NCI-H2081 treated with DMSO at 0.1 percent for 48 hours (cell line): ENCODE data around the gene IL31.
"Not testable (repeated sequence)": the region's sequence is repeated elsewhere in the genome, so short reads cannot be mapped to it uniquely, and the experiment has no call there.

Experiments
- DNase-seq: peaks from one replicate; lab custom pipeline; 2025; lab: John Stamatoyannopoulos, UW

IL31 gene

GRCh38 chr12:122174155-122174845 is at the start of gene IL31:
IL31 (minus strand) TSS chr12:122174221; CDS start chr12:122174172, 49 bp downstream.
- DNase-seq: no peak

DNA sequence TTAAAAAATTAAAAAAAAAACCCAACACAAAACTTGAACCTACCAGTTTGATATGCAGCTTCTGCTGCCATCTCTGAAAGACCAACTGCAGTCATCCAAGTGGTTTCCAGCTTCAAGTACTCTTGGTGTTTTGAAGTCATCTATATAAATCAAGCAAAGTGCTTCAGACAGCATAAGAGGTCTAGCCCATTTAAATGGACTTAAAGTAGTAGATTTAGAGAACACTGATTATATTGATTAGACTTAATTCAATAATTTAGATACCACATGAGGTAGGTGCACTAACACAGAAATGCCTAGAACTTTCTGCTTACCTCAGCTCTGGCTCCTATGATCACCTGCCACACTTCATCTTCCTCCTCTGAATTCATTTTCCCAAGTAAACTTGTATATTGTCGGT is 42.4 kb upstream of the IL31 start:
- no peak for DNase-seq

DNA sequence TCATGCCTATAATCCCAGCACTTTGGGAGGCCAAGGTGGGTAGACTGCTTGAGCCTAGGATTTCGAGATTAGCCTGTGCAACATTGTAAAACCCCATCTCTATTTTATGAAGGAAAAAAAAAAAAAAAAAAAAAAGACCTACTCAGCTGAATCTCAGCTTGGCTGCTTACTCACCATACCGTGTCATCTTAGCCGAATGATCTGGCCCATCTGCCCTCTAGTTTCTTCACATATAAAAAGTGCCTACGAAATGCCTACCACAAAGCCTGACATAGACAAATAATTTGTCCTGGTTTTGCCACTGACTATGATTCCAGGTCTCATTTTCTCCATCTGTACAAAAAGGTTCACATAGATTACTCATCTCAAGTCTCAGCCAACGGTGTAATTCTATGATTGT is 41.8 kb upstream of the IL31 start:
- no peak for DNase-seq

DNA sequence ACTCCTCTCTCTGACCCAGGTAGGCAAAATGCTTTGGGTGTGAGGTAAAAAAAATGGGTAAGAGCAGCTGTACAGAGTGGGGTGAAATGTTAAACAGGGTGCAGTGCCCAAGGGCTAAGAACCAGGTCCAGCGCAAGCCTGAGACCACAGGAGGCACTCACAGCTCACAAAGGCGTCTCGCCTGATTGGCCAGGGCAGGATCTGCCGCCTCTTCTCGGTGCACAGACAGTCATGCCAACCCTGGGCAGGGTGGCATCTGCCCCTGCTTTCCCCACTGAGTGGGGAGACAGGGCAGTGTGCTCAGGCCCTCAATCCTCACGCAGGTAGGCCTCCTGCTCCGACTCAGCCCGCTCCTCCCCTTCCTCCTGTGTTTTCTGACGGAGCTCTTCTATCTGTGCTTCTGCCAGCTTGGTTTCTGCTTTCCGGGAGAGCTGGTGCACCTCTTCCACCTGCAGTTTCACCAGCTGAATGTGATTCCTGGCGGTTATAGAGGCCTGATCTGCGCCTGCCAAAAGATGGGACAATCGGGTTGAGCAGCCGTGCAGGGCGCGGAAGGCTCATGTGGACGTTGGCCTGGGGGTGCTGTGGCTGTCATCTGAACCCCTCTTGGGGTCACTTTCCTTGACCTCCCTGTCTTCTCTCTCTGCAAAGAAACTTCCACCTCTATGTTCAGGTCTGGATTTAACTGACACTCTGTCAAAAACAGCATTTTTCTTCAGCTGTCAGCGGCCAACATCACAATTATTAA is 34.2 kb upstream of the IL31 start:
- DNase-seq: no peak

DNA sequence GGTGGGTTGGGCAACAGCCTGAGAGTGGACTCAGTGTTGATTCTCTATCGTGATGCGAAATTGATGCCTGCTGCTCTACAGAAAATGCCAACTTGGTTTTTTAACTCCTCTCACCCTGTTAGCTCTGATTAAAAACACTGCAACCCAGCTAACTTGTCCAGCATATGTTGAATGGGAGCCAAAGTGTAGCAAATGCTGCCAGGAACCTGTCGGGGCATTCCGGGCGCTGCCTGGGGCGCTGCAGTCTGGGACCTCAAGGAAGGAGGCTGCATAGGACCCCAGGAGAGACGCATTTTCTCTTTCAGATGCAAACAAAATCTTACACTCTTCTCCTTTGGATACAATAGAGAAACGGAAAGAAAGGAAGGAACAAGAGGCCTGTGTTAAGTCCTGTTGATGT is 33.4 kb upstream of the IL31 start:
- no peak for DNase-seq

DNA sequence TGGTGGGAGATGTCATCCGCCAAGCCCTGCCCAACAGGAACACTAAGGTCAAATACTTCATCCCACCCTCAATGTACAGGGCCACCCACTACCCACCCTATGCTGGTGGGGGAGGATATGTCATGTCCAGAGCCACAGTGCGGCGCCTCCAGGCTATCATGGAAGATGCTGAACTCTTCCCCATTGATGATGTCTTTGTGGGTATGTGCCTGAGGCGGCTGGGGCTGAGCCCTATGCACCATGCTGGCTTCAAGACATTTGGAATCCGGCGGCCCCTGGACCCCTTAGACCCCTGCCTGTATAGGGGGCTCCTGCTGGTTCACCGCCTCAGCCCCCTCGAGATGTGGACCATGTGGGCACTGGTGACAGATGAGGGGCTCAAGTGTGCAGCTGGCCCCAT is 33.0 kb upstream of the IL31 start:
- no peak for DNase-seq

DNA sequence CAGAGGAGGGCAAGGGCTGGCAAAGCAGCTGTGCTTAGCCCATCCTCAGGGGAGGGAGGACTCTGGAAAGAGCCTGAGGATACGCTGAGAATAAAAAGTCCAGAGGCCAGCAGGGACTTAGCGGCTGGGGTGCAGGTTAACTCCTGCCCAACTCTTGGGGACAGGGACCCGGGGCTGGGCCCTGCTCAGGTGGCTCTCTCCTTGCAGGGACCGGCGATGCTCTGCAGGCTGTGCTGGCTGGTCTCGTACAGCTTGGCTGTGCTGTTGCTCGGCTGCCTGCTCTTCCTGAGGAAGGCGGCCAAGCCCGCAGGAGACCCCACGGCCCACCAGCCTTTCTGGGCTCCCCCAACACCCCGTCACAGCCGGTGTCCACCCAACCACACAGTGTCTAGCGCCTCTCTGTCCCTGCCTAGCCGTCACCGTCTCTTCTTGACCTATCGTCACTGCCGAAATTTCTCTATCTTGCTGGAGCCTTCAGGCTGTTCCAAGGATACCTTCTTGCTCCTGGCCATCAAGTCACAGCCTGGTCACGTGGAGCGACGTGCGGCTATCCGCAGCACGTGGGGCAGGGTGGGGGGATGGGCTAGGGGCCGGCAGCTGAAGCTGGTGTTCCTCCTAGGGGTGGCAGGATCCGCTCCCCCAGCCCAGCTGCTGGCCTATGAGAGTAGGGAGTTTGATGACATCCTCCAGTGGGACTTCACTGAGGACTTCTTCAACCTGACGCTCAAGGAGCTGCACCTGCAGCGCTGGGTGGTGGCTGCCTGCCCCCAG is 32.3 kb upstream of the IL31 start:
- DNase-seq: no peak

DNA sequence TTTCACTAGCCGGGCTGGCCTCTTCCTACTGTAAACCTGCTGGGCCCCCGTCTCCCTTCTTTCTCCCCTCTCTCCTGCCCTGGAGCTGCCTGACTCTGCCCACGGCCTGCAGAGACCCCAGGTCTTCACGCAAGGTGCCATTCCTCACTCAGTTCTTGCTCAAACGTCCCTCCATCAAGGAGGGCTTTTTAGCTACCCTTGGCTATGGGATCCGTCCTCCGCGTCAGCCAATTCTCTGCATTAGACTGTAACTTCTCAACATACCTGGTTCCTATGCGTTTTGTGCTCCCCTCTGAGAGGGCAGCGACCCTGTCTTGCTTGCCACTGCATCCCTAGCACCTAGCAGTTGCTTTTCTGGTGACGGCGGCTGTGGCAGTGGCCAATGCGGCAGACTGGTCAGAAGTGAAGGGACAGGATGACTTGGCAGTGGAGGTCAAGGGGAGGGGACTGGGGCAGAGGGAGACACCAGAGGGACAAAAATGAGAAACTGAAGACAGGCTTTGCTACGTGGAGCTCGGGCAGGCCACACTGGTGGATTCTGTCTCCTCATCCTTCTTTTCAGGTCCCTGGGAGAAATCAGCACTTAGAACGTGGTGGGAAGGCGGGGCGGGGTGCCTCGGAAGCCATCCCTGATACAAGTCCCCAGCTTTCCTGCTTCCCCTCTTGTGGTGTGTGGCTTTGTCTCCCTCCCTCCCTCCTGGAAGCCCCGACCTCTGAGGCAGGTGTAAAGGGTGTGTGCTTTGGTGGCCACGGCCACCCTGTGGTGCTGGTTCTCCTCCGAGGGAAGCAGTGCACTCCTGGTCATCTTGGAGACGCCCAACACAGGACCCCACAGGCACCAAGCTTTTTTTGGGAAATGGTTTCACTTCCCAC is 31.3 kb upstream of the IL31 start:
- DNase-seq: no peak

GRCh38 chr12:122204167-122205052 is 30.4 kb upstream of the IL31 start:
- DNase-seq: no peak

DNA sequence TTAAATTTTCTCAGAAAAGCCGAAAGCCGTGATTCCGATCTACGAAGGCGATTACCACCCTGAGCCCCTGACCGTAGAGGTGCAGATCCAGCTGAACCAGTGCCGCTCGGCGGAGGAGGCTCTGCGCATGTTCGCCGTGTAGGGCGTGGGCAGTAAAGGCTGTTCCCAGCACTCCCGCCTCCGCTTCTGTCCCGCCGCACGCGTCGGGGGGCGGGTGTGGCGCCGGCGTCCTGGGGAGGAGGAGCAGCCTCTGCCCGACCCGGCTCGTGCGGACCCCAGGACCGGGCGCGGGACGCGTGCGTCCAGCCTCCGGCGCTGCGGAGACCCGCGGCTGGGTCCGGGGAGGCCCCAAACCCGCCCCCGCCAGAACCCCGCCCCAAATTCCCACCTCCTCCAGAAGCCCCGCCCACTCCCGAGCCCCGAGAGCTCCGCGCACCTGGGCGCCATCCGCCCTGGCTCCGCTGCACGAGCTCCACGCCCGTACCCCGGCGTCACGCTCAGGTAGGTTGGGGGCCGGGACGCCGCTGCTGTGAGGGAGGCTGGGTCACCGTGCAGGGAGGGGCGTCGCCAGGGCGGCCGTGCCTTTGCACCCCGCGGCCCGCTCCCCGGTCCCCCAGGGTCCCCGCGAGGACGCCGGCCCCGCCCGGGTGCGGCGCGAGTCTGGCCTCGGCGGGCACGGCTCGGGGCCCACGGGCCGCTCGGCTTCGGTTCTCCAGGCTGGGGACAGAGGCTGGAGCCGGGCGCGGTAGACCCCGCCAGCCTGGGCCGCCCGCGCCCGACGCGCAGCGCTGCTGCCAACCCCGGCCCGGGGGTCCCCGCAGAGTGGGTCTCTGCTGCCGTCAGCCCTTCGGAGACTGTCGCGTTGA is 29.5 kb upstream of the IL31 start, which contains the start of gene B3GNT4:
TSS of gene B3GNT4 (plus strand) at position 409 of the 866 bp plus-strand sequence. CDS start 910 bp downstream, outside the sequence.
- DNase-seq: no peak

DNA sequence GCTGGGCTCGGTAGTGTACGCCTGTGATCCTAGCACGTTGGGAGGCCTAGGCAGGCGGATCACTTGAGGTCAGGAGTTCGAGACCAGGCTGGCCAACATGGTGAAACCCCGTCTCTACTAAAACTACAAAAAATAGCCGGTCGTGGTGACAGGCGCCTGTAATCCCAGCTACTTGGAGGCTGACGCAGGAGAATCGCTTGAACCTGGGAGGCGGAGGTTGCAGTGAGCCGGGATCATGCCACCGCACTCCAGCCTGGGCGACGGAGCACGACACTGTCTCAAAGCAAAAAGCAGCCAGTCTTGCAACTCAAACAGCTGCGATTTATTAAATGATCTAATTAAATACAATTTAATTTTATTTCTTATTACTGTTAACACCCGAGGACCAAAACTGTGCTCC is 28.8 kb upstream of the IL31 start:
- DNase-seq: not testable (repeated sequence)

- DNase-seq: no peak
Observed at GRCh38 chr12:122202017-122202416, 28.0 kb upstream of the IL31 start.

- DNase-seq: no peak
Observed at GRCh38 chr12:122201381-122201780, 27.4 kb upstream of the IL31 start.

DNA sequence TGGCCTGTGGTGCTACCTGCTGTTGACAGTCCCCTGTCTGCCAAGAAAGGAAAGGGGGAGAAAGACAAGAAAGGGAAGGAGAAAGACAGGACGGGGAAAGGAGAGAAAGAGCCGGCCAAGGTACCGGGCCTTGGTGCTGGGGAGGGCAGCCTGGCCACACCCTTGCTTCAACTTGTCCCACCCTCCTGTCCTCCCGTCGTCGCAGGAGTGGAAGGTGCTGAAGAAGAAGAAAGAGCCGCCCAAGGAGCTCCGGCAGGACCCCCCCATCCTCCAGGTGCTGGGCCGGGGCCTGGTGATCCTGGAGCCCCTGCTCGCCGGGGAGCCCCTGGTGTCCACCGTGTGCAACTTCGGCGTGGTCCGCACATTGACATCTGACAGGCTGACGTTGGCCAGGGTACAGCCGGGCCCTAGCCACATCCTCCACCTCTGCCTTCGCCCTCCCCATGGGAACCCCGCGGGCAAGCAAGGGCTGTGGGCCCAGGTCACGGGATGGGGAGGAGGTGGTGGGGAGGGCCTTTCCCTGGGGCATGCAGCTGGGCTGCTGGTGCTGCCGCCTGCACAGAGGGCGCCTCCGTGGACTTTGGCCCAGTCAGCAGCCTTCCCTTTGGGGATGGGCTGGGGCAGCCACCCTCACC is 26.6 kb upstream of the IL31 start:
- no peak for DNase-seq

GRCh38 chr12:122199484-122200355 is 25.7 kb upstream of the IL31 start:
- DNase-seq: no peak

GRCh38 chr12:122197612-122197966 is 23.6 kb upstream of the IL31 start:
- no peak for DNase-seq

DNA sequence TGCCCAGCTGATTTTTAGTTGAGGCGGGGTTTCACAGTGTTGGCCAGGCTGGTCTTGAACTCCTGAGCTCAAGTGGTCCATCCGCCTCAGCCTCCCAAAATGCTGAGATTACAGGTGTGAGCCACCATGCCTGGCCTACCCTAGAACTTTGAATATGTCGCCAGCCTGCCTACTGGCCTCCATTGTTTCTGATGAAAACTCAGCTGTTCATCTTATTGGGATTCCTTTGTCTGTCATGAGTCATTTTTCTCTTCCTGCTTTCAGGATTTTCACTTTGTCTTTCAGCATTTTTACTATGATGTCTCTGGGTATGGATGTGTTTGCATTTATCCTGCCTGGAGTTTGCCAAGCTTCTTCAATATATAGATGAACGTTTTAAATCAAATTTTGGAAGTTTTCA is 21.4 kb upstream of the IL31 start:
- DNase-seq: no peak

DNA sequence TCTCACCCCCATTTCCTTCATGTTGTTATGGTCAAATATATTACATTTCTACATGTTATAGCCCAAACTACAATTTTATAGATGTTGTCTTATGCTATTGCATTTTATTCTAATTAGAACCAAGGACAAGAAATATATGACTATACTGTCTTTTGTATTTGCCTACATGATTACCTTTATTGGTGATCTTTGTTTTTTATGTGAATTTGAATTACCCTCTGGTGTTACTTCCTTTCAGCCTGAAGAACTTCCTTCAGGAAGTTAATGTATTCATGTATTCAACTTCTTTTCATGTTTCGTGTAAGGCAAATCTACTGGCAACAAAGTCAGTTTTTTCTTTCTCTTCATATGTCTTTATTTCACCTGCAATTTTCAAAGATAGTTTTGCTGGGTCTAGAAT is 20.8 kb upstream of the IL31 start:
- DNase-seq: no peak
